Neuron (in vitro differentiated cells): Measurements from ENCODE around the gene RASSF10.

Experiments used
- H2AFZ ChIP-seq: one replicate; pipeline ENCODE4 v1.6.1; 2013; ENCODE audit warnings: low read depth, mild to moderate bottlenecking, inconsistent platforms, low read length, moderate library complexity
- H3K27me3 ChIP-seq: one replicate; pipeline ENCODE4 v1.6.1; 2013; ENCODE audit warnings: low read length; ENCODE audit not compliant: insufficient read depth
- H3K36me3 ChIP-seq: one replicate; pipeline ENCODE4 v1.6.1; 2013; ENCODE audit warnings: low read length; ENCODE audit not compliant: insufficient read depth
- H3K4me1 ChIP-seq: one replicate; pipeline ENCODE4 v1.6.1; 2013; ENCODE audit warnings: low read length; ENCODE audit not compliant: insufficient read depth
- H3K4me3 ChIP-seq: 2 replicates; pipeline ENCODE4 v1.5.1; 2013; ENCODE audit warnings: mild to moderate bottlenecking, low read length, moderate library complexity
- H3K9me3 ChIP-seq: one replicate; pipeline ENCODE4 v1.6.1; 2013; ENCODE audit warnings: low read length

RASSF10 gene

DNA sequence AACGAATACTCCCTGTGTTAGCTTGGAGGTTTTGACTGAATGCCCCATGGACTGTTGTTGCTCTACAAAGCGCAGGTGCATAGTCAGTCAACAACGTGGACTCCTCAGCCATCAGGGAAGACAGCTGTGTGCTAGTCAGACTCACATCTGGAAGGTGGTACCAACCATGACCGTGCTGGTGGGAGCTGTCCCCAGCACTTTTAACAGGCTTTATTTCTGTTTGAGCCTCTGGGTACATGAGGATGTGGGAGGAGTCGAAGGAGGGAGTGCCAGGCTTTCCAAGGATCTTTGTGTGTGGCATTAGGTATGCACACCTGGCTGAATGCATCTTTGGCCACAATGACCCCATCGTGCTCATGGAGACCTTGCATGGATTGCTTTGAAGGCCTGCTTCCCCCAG, 6.6 kb downstream of the RASSF10 start:
- Histone ChIP-seq H3K36me3 (no peaks in the 10 kb centered on the region), H2AFZ (no peak overlapping the region), H3K27me3 (no peaks in the 10 kb centered on the region), H3K4me3 (no peak overlapping the region), H3K9me3 (no peaks in the 10 kb centered on the region), H3K4me1 (peaks cover 16% of the 10 kb centered on the region)

DNA sequence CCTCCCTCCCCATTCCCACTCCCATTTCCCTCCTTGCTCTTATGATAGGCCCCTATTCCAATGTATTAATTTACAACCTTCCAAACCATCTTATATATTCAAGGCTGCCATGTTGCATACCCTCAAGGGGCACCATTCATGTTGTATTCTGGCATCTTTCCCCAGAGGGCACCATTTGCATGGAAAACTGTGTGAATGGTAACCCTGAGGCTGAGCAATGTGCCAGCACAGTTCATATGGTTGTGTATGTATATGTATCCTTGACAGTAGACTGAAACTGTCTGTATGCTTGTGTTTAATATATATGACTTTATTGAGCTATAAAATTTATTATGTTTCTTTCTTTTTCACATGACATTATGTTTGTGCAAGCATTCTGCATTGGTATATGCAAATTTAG, 7.3 kb downstream of the RASSF10 start:
- Histone ChIP-seq H3K9me3 (no peaks in the 10 kb centered on the region), H3K27me3 (no peaks in the 10 kb centered on the region), H2AFZ (no peak overlapping the region), H3K36me3 (no peaks in the 10 kb centered on the region), H3K4me3 (no peak overlapping the region), H3K4me1 (peaks cover 16% of the 10 kb centered on the region)

DNA sequence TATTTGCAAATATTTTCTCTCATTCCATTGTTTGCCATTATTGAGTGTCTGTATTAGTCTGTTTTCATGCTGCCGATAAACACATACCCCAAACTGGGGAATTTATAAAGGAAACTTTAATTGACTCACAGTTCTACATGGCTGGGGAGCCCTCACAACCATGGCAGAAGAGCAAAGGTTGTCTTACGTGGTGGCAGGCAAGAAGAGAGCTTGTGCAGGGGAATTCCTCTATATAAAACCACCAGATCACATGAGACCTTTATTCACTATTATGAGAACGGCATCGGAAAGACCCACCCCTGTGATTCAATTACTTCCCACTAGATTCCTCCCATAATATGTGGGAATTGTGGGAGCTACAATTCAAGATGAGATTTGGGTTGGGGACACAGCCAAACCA, 10.2 kb downstream of the RASSF10 start:
- no peaks in the 10 kb centered on the region for H3K4me1 ChIP-seq
- H3K36me3 ChIP-seq = no peaks in the 10 kb centered on the region
- no peak overlapping the region for H2AFZ ChIP-seq
- no peak overlapping the region for H3K4me3 ChIP-seq
- no peaks in the 10 kb centered on the region for H3K27me3 ChIP-seq
- no peaks in the 10 kb centered on the region for H3K9me3 ChIP-seq

DNA sequence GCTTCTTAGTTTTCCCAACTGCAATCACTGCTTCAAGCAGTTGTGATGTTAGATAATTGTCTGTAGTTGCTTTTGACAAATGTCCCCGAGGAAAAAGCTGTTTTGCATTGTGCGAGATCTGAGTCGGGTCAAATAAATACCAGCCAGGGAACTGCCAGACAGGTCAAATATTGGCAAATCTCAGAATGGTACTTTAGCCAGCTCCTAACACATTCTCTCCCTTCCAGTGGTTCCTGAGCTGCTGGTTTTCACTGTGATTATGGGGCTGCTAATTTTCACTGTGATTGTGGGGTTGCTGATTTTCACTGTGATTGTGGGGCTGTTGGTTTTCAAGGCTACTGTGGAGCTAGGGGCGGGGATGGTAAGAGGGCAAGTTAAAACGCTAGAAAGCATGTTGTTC, 14.3 kb downstream of the RASSF10 start:
- Histone ChIP-seq H3K27me3 (no peaks in the 10 kb centered on the region), H3K4me1 (no peaks in the 10 kb centered on the region), H2AFZ (no peak overlapping the region), H3K4me3 (no peak overlapping the region), H3K36me3 (no peaks in the 10 kb centered on the region), H3K9me3 (no peaks in the 10 kb centered on the region)

DNA sequence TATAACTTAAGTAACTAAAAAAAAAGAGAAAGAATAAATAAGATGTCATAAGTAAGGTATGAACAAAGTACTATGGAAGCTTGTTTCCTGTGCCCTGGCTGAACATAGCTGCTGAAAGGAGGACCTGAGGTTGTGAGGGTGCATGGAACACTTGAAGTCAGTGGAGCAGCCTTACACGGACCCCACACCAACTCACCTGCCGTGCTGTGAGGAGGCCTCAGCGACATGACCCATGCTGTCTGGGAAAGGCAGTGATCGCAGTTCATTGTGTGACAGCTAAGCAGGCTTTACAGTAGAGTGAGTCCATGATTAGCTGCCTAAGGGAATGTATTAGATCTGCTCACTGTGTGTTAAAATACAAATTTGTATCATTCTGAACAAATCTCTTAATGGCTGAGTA, 17.6 kb downstream of the RASSF10 start:
- no peaks in the 10 kb centered on the region for H3K4me1 ChIP-seq
- H2AFZ ChIP-seq = no peak overlapping the region
- H3K27me3 ChIP-seq = peaks cover 4% of the 10 kb centered on the region

DNA sequence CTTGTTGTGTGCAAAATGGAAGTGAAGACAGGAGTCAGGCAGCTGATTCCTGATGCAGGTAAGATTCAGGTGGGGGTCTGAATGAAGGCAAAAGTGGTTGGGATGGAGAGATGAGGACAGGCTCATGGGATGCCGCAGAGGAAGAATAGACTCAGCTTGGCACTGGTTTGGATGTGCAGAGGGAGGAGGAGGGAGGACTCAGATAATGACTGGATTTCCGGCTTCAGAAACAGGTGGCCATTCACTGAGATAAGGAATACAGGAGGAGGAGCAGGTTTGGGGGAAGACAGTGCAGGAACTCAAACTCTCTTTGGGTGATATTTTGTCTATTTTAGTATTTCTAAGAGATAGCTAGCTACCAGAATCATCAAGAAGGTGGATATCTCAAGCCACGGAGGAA, 19.2 kb downstream of the RASSF10 start:
- Histone ChIP-seq H2AFZ (no peak overlapping the region), H3K27me3 (peaks cover 4% of the 10 kb centered on the region), H3K4me1 (no peaks in the 10 kb centered on the region), H3K9me3 (no peaks in the 10 kb centered on the region), H3K36me3 (no peaks in the 10 kb centered on the region), H3K4me3 (no peak overlapping the region)

More for the DNA sequence above, 17.6 kb downstream of the RASSF10 start:
- no peaks in the 10 kb centered on the region for H3K9me3 ChIP-seq
- no peaks in the 10 kb centered on the region for H3K36me3 ChIP-seq
- no peak overlapping the region for H3K4me3 ChIP-seq

DNA sequence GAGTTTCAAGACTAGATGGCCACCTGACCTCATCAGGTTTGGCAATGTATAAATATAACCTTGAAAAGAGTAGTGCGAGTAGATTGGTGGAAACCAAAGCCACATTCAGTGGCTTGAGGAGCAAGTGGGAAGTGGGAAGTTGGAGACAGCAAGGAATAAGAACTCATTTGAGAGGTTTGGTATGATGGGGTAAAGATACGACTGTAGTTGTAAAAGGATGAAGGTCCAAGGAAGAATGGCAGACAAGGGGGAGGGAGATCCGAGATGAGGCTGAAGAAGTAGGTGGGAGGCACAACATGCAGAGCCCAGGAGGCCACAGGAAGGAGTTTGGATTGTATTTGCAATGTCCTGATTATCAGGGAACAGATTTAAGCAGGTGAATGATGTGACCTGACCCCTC, 20.8 kb downstream of the RASSF10 start:
- Histone ChIP-seq H2AFZ (no peak overlapping the region), H3K4me3 (no peak overlapping the region), H3K4me1 (no peaks in the 10 kb centered on the region), H3K9me3 (no peaks in the 10 kb centered on the region), H3K27me3 (peaks cover 4% of the 10 kb centered on the region), H3K36me3 (no peaks in the 10 kb centered on the region)

DNA sequence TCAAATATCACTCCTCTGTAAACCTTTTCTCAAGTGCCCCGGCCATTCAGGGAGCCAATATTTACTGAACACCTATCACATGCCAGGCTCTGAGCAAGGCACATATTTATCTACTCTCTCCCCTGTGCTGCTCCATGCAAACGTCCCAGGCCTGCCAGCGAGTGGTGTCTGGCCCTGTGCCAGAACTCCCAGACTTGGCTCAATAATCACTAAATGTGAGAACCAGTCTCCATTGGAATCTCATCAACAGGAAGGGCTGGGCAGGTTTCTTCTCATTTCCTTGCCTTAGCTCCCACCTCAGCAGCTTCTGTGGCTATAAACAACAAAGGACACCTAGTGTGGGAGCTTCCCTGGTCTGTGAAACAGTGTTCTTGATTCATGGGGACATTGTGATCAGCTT, 21.7 kb downstream of the RASSF10 start:
- Histone ChIP-seq H3K4me1 (no peaks in the 10 kb centered on the region), H3K9me3 (no peaks in the 10 kb centered on the region), H3K36me3 (no peaks in the 10 kb centered on the region), H2AFZ (no peak overlapping the region), H3K27me3 (peaks cover 8% of the 10 kb centered on the region), H3K4me3 (no peak overlapping the region)

DNA sequence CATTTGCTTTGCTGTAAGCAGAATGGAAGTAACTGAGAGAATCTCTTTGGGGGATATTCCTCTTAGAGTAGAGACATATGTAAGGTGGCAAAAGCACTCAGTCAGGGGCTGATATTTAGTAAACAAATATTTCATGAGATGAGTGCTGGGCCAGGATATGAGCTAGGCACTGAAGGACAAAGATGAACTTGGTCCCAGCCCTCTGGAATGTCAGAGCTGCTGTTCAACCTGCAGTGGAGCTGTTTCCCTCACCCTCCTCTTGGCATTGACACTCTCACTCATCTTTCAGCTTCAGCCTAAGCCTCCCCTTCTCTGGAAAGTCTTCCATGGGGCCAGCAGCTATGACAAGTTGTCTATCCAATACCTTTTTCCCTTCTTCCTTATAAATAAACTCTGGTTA, 22.2 kb downstream of the RASSF10 start:
- Histone ChIP-seq H3K27me3 (peaks cover 8% of the 10 kb centered on the region), H3K4me3 (no peak overlapping the region), H2AFZ (no peak overlapping the region), H3K36me3 (no peaks in the 10 kb centered on the region), H3K9me3 (no peaks in the 10 kb centered on the region), H3K4me1 (no peaks in the 10 kb centered on the region)

DNA sequence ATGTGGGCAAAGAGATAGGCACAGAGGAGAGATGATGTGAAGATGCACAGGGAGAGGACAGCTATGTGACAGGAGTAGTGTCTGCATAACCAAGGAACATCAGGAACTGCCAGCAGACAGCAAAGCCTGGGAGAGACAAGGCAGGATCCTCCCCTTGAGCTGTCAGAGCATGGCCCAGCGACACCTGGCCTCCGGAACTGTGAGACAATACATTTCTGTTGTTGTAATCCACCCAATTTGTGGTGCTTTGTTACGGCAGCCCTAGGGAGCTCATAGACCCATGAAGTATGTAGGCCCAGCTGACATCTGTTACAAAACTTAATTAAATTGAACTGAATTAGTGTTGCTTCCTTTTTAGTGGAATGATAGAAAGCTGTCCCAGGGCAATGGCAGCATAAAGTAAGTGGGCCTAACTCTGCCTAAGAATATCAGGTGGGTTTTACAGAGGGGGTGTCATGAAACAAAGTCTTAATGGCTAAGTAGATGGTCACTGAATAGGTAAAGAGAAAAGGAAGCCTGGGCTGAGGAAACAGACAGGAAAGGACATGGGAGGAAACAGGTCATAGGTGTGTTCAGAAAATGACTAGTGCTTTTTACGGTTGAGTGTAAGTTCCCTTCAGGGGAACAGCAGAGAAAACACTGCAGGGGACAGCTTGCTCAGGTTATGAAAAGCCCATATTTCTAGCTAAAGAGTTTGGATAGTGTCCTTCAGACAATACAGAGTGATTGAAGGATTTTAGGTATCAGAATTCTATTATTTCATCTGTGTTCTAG, 24.8 kb downstream of the RASSF10 start:
- H2AFZ ChIP-seq = no peak overlapping the region
- no peak overlapping the region for H3K4me3 ChIP-seq
- H3K4me1 ChIP-seq = no peaks in the 10 kb centered on the region
- H3K9me3 ChIP-seq = no peaks in the 10 kb centered on the region
- H3K27me3 ChIP-seq = peaks cover 8% of the 10 kb centered on the region
- H3K36me3 ChIP-seq = no peaks in the 10 kb centered on the region

DNA sequence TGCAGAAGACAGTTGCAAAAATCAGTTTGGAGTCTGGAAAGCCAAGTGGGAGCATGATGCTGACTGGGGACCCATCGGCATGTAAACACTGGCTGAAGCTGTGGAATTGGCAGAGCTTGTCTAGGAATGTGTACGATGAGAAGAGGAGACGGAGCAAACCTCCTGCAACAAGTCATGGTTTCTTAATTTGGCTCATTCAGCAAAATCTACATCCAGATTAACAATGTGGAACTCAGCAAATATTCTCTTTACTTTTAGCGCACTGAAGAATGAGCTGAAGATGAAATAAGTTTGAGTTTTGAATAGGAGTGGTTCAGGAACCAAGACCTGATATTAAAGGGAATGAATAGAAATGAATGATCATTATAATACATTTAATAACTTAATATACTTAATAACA, 26.6 kb downstream of the RASSF10 start:
- peaks cover 4% of the 10 kb centered on the region for H3K27me3 ChIP-seq
- no peaks in the 10 kb centered on the region for H3K36me3 ChIP-seq
- H3K9me3 ChIP-seq = no peaks in the 10 kb centered on the region
- no peak overlapping the region for H3K4me3 ChIP-seq
- no peaks in the 10 kb centered on the region for H3K4me1 ChIP-seq
- no peak overlapping the region for H2AFZ ChIP-seq

DNA sequence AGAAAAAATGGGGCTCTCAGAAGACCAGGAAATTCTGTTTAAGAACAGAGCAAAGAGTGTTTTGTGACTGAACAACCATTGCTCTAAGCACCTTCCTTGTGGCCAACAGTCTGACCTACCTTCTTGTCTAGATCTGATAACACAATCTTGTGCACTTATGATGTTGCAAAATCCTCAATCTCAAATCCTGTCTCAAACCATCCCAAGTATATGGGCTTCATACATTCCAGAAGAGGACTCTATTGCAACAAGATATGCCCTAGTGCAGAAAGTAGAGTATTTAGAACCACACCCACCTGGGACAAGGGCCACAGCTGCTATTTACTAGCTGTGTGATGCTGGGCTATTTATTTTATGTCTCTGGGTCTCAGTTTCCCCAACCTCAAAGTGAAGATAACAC, 27.1 kb downstream of the RASSF10 start:
- no peak overlapping the region for H2AFZ ChIP-seq
- no peaks in the 10 kb centered on the region for H3K9me3 ChIP-seq
- H3K4me1 ChIP-seq = no peaks in the 10 kb centered on the region
- no peak overlapping the region for H3K4me3 ChIP-seq
- peaks cover 4% of the 10 kb centered on the region for H3K27me3 ChIP-seq
- no peaks in the 10 kb centered on the region for H3K36me3 ChIP-seq

DNA sequence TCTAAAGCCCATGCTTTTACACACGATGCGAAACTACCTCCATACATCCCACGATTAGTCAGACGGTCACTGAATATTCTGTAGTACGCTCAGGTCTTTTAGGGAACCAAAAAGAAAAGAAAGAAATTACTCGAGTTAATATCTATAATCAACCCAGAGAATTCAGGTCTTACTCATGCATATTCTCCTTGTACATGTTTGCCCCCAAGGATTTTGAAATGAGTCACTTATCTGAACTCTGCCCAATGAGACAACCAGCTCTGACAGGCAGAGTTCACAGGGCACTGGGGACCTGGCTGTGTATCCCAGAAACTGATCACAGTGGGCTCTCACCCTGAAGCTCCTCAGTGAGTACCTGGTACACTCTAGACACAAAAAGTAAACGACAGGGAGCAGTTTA, 29.2 kb downstream of the RASSF10 start:
- no peaks in the 10 kb centered on the region for H3K36me3 ChIP-seq

DNA sequence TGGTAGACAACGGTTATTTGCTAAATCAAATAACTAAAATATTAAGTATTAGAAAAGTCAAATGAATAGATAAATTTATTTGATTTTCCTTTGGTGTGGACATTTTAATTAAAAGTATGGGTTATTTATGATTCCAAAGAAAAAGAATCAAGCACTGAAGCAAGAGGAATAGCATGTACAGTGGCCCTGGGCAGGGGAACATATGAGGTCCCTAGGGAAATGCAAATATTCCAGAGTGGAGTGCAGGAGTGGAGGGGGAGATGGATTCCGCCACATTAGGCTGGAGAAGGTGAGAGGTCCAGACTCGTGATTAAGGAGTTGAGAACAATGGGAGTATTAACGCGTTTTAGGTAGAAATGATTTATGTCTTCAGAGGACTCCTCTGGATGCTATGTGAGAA, 30.0 kb downstream of the RASSF10 start:
- Histone ChIP-seq H3K4me1 (peaks cover 10% of the 10 kb centered on the region), H3K36me3 (no peaks in the 10 kb centered on the region), H3K4me3 (no peak overlapping the region), H3K27me3 (peaks cover 4% of the 10 kb centered on the region), H3K9me3 (no peaks in the 10 kb centered on the region), H2AFZ (no peak overlapping the region)

More for the DNA sequence above, 29.2 kb downstream of the RASSF10 start:
- Histone ChIP-seq H3K9me3 (no peaks in the 10 kb centered on the region), H3K4me3 (no peak overlapping the region), H3K27me3 (peaks cover 4% of the 10 kb centered on the region), H3K4me1 (peaks cover 7% of the 10 kb centered on the region), H2AFZ (no peak overlapping the region)
